ENCODE results near the gene TRIM24. TPM values are rescaled to one million over a fixed set of nuclear protein-coding genes. Genes with fewer than 3 reads are reported as not detected.
A peak's percentile ranks its signal among the peaks of the same experiment; 100 is the strongest.

TRIM24 gene
- total and polyA plus RNA-seq, 2 of the 13 experiments (the other 11 are each of a cell fraction or from before 2014, with no cell fraction given) = 100 to 106 TPM

GRCh38 chr7:138565071-138565450 is 105.0 kb downstream of the TRIM24 start:
- intact Hi-C loops (cut with micrococcal nuclease; ENCODE audit: unreplicated experiment) = no loop called here
- TF ChIP-seq SP4 (CRISPR knock-in tag; IDR thresholded peaks at IDR 0.05) (0 out of 2 replicates have a peak, but pooled peaks have one; percentile 13), ZBTB38 (CRISPR knock-in tag; IDR thresholded peaks at IDR 0.05) (peak; percentile 59; the same call in 1 of the 2 replicates), HNF1B (CRISPR knock-in tag; IDR thresholded peaks at IDR 0.05) (no peak), KAT7 (CRISPR knock-in tag; IDR thresholded peaks at IDR 0.05; ENCODE audit: borderline replicate concordance) (0 out of 2 replicates have a peak, but pooled peaks have one; percentile 13), TCF7L2 (IDR thresholded peaks at IDR 0.05; ENCODE audit: low read depth, low read length) (no peak), ZBTB4 (CRISPR knock-in tag; IDR thresholded peaks at IDR 0.05; ENCODE audit: borderline replicate concordance) (peak; percentile 76), ZNF766 (CRISPR knock-in tag; IDR thresholded peaks at IDR 0.05; ENCODE audit: borderline replicate concordance) (0 out of 2 replicates have a peak, but pooled peaks have one; percentile 8), ZC3H4 (CRISPR knock-in tag; IDR thresholded peaks at IDR 0.05; ENCODE audit: borderline replicate concordance) (peak; percentile 77), JUNB (CRISPR knock-in tag; IDR thresholded peaks at IDR 0.05; ENCODE audit: borderline replicate concordance) (0 out of 2 replicates have a peak, but pooled peaks have one; percentile 28), MXD1 (CRISPR knock-in tag; IDR thresholded peaks at IDR 0.05) (no peak), ZNF556 (CRISPR knock-in tag; IDR thresholded peaks at IDR 0.05; ENCODE audit: borderline replicate concordance) (peak; percentile 52; the same call in 1 of the 2 replicates), ZNF33B (CRISPR knock-in tag; IDR thresholded peaks at IDR 0.05) (no peak)
- TF ChIP-seq, protein P1, sequence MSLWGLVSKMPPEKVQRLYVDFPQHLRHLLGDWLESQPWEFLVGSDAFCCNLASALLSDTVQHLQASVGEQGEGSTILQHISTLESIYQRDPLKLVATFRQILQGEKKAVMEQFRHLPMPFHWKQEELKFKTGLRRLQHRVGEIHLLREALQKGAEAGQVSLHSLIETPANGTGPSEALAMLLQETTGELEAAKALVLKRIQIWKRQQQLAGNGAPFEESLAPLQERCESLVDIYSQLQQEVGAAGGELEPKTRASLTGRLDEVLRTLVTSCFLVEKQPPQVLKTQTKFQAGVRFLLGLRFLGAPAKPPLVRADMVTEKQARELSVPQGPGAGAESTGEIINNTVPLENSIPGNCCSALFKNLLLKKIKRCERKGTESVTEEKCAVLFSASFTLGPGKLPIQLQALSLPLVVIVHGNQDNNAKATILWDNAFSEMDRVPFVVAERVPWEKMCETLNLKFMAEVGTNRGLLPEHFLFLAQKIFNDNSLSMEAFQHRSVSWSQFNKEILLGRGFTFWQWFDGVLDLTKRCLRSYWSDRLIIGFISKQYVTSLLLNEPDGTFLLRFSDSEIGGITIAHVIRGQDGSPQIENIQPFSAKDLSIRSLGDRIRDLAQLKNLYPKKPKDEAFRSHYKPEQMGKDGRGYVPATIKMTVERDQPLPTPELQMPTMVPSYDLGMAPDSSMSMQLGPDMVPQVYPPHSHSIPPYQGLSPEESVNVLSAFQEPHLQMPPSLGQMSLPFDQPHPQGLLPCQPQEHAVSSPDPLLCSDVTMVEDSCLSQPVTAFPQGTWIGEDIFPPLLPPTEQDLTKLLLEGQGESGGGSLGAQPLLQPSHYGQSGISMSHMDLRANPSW (CRISPR knock-in tag; IDR thresholded peaks at IDR 0.05; ENCODE audit: borderline replicate concordance) = 0 out of 2 replicates have a peak, but pooled peaks have one; percentile 19

More at GRCh38 chr7:138565071-138565450, 105.0 kb downstream of the TRIM24 start:
- FAIRE-seq (no peak), ATAC-seq (peak; percentile 39; the same call in 2 of the 3 replicates), DNase-seq (ENCODE audit: low spot score) (no peak)
- in situ Hi-C loops (cut with HindIII; ENCODE audit: extremely low pct_ligation_motif_present, low pct_unique_long_range_greater_than_20kb) = no loop called here
- Histone ChIP-seq H3K36me3 (replicated peaks in 1 of 2; ENCODE audit: control insufficient read depth in 1 of 2, insufficient read depth in 2 of 2, low read length in 2 of 2) (peaks cover 39 to 84% of the 10 kb centered on the region in 2 experiments), H3K27ac (ENCODE audit: extremely low read length, insufficient read depth, low read length) (peak overlapping the region; percentile 92), H4K20me1 (ENCODE audit: insufficient read depth, low read length) (no peaks in the 10 kb centered on the region; the same call in 1 of the 2 replicates), H3K4me2 (ENCODE audit: low read depth, low read length) (peak overlapping the region; percentile 56), H3K27me3 (ENCODE audit: control insufficient read depth in 1 of 2, insufficient read depth in 2 of 2, low read length in 2 of 2) (no peaks in the 10 kb centered on the region), H3K9ac (ENCODE audit: insufficient read depth, low read depth, low read length) (peak overlapping the region; percentile 48), H3K9me3 (ENCODE audit: low read length) (peaks cover 13% of the 10 kb centered on the region; the same call in 1 of the 2 replicates), H2AFZ (ENCODE audit: low read length) (no peak overlapping the region), H3K4me1 (ENCODE audit: insufficient read depth, low read length) (peaks cover 75% of the 10 kb centered on the region), H3K4me3 (replicated peaks in 1 of 3; ENCODE audit: insufficient read depth in 1 of 3, low read depth in 2 of 3, low read length in 3 of 3) (peak overlapping the region in 1 of 3 experiments; percentile 34; a peak in 1 of 6 replicates), H3K79me2 (ENCODE audit: insufficient read depth, low read length) (peaks cover 3% of the 10 kb centered on the region)
- BruUV-seq (replicated peaks) = TSS peak; percentile 91
- 90% methylated on average over 8 of the region's 8 CpGs for WGBS (ENCODE audit: low lambda C conversion rate)
- ChIA-PET CTCF (ENCODE audit: low intra/inter-chr PET ratio, low total read pairs) (no interaction called here), POLR2A (interaction anchor here (1.0 to 2.1 kb wide), 8 partner anchors 12 to 413 kb away, joined by 3 to 11 read pairs (median 4); partner anchors contain the start of gene TRIM24)
